GM12878 (cell line): ENCODE results near the gene SYF2.

ENCODE experiments used
- ASH2L ChIP-seq: fragments of 300-600, 200-600 bp; sonication (generic); IDR thresholded peaks from 2 replicates; pipeline ENCODE4 v1.6.1; 2017; ENCODE audit warnings: low read depth, mild to moderate bottlenecking, borderline replicate concordance
- CHD1 ChIP-seq: IDR thresholded peaks from 2 replicates; pipeline ENCODE4 v1.6.1; 2012; ENCODE audit warnings: low read depth, low read length, improper control_type of control experiment
- CREB1 ChIP-seq: IDR thresholded peaks from 2 replicates; pipeline ENCODE4 v1.6.1; 2012; ENCODE audit warnings: low read depth, mild to moderate bottlenecking, inconsistent platforms
- EZH2 ChIP-seq: IDR thresholded peaks from 2 replicates; pipeline ENCODE4 v1.6.1; 2012; ENCODE audit warnings: low read depth, mild to moderate bottlenecking, control low read depth, inconsistent platforms, low read length, borderline replicate concordance; ENCODE audit not compliant: control insufficient read depth
- NFXL1 ChIP-seq: fragments of 450-650 bp; IDR thresholded peaks from 2 replicates; pipeline ENCODE4 v1.6.1; 2017; ENCODE audit warnings: antibody characterized with exemption, mild to moderate bottlenecking, borderline replicate concordance
- RAD21 ChIP-seq: IDR thresholded peaks from 2 replicates; pipeline ENCODE4 v1.6.1; 2011; ENCODE audit warnings: mild to moderate bottlenecking, low read depth, low read length, moderate library complexity; ENCODE audit not compliant: insufficient read depth
- RBBP5 ChIP-seq: fragments of 200-600 bp; sonication (generic); conservative IDR thresholded peaks from 2 replicates; pipeline ENCODE4 v1.6.1; 2016
- SIN3A ChIP-seq: IDR thresholded peaks from 2 replicates; pipeline ENCODE4 v1.6.1; 2012; ENCODE audit warnings: low read depth, low read length, improper control_type of control experiment
- TAF1 ChIP-seq: IDR thresholded peaks from 2 replicates; pipeline ENCODE4 v1.6.1; 2011; ENCODE audit warnings: mild to moderate bottlenecking, low read depth, low read length, borderline replicate concordance
- YY1 ChIP-seq: IDR thresholded peaks from 2 replicates; pipeline ENCODE4 v1.6.1; 2011; ENCODE audit warnings: low read depth, mild to moderate bottlenecking, low read length
- ZNF24 ChIP-seq: fragments of 450-650 bp; IDR thresholded peaks from 2 replicates; pipeline ENCODE4 v1.6.1; 2017; ENCODE audit warnings: antibody characterized with exemption, mild to moderate bottlenecking
- TF ChIP-seq, protein P1 (sequence below), 3 experiments: IDR thresholded peaks in 2 of 3; conservative IDR thresholded peaks in 1 of 3; 2 replicates each; pipeline ENCODE4 v1.5.1; 2011; ENCODE audit warnings: low read depth in 3 of 3, low read length in 3 of 3, mild to moderate bottlenecking in 3 of 3, control low read depth in 2 of 3, moderate library complexity in 2 of 3, inconsistent platforms in 1 of 3, mixed read lengths in 1 of 3; ENCODE audit not compliant: control insufficient read depth in 2 of 3, insufficient read depth in 1 of 3; ENCODE audit errors: extremely low read depth in 1 of 3
- TF ChIP-seq, protein P2 (sequence below): IDR thresholded peaks from 2 replicates; pipeline ENCODE4 v1.6.1; 2011; ENCODE audit warnings: low read depth, low read length, improper control_type of control experiment, borderline replicate concordance

- TF ChIP-seq ZNF24 (no peak), CREB1 (no peak), ASH2L (no peak), NFXL1 (no peak), SIN3A (no peak), RAD21 (no peak), EZH2 (no peak), RBBP5 (no peak), CHD1 (no peak), YY1 (no peak), TAF1 (no peak)
- TF ChIP-seq, protein P1, sequence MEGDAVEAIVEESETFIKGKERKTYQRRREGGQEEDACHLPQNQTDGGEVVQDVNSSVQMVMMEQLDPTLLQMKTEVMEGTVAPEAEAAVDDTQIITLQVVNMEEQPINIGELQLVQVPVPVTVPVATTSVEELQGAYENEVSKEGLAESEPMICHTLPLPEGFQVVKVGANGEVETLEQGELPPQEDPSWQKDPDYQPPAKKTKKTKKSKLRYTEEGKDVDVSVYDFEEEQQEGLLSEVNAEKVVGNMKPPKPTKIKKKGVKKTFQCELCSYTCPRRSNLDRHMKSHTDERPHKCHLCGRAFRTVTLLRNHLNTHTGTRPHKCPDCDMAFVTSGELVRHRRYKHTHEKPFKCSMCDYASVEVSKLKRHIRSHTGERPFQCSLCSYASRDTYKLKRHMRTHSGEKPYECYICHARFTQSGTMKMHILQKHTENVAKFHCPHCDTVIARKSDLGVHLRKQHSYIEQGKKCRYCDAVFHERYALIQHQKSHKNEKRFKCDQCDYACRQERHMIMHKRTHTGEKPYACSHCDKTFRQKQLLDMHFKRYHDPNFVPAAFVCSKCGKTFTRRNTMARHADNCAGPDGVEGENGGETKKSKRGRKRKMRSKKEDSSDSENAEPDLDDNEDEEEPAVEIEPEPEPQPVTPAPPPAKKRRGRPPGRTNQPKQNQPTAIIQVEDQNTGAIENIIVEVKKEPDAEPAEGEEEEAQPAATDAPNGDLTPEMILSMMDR (IDR thresholded peaks at IDR 0.05 in 2 of 3, conservative IDR thresholded peaks at IDR 0.05 in 1 of 3; ENCODE audit: control insufficient read depth in 2 of 3, extremely low read depth in 1 of 3, insufficient read depth in 1 of 3, low read depth in 3 of 3, low read length in 3 of 3): no peak
- TF ChIP-seq, protein P2, sequence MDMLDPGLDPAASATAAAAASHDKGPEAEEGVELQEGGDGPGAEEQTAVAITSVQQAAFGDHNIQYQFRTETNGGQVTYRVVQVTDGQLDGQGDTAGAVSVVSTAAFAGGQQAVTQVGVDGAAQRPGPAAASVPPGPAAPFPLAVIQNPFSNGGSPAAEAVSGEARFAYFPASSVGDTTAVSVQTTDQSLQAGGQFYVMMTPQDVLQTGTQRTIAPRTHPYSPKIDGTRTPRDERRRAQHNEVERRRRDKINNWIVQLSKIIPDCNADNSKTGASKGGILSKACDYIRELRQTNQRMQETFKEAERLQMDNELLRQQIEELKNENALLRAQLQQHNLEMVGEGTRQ: no peak
Measured at GRCh38 chr1:25174363-25174729, 58.0 kb downstream of the SYF2 start.
